ENCODE measurements around the gene AMER3. TPM values are rescaled to one million over a fixed set of nuclear protein-coding genes. Genes with fewer than 3 reads are reported as not detected.

The AMER3 gene
- total and polyA plus RNA-seq, 4 donors: not detected

DNA sequence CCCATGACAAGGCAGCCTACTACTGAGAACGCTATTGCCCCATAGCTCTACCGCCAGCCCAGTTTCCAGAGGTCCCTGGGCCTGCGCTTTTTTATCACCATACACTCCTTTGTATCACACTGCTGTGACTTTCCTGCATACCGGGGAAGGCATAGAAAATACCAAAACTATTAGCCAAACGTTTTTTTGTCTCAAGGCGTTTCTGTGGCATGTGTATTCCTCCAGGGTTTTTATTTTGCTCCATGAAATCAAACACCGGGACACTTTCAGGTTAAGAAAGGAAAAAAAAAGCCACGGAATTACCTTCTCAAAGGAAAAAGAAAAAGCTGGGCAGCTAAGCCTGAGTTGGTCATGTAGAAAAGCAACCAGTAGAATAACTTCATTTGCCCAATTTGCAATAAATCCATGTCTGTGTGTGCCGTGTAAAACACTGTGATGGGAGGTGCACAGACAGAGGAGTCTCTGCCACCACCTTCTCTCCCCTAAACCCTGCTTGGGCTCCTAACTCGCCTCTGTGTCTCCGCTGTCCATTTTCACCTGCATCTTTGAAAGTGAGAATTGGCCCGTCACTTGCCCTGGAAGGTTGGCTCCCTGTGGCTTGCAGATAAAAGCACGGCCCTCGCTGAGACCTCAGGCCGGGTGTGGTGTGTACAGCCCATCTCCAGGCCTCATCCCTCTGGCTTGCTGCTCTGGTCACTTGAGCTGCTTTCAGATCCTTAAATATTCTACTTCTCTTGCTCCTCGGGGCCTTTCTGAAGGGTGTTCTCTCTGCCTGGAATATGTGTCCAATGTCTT is 1.7 kb downstream of the AMER3 start:
- Histone ChIP-seq H3K9ac (ENCODE audit: low read depth in 1 of 2, low read length in 2 of 2) (no peak overlapping the region), H3K27ac (ENCODE audit: low read depth in 1 of 2, low read length in 2 of 2) (no peak overlapping the region), H3K9me3 (ENCODE audit: control insufficient read depth in 4 of 4, low read length in 3 of 4) (no peaks in the 10 kb centered on the region), H3K27me3 (ENCODE audit: control insufficient read depth in 4 of 4, insufficient read depth in 4 of 4, low read length in 3 of 4) (peaks cover 0 to 23% (median 6%) of the 10 kb centered on the region in 4 donors), H3K36me3 (ENCODE audit: control insufficient read depth in 4 of 4, insufficient read depth in 3 of 4, low read depth in 1 of 4, low read length in 3 of 4) (no peaks in the 10 kb centered on the region), H3K4me3 (ENCODE audit: low read depth in 1 of 3, low read length in 3 of 3) (no peak overlapping the region), H3K4me1 (ENCODE audit: control insufficient read depth in 4 of 4, insufficient read depth in 4 of 4, low read length in 3 of 4) (peaks cover 0 to 9% (median 4%) of the 10 kb centered on the region in 4 donors)
- WGBS: 31% methylated on average over 16 of the region's 16 CpGs
- no peak for DNase-seq (ENCODE audit: low spot score)
- TF ChIP-seq JUND (IDR thresholded peaks at IDR 0.05) (no peak), RXRA (IDR thresholded peaks at IDR 0.05) (no peak), HNF4A (conservative IDR thresholded peaks at IDR 0.05) (no peak), NR2F2 (IDR thresholded peaks at IDR 0.05) (no peak), GABPA (IDR thresholded peaks at IDR 0.05 in 1 of 2, conservative IDR thresholded peaks at IDR 0.05 in 1 of 2) (no peak), TAF1 (conservative IDR thresholded peaks at IDR 0.05) (no peak)
- TF ChIP-seq, protein P1, sequence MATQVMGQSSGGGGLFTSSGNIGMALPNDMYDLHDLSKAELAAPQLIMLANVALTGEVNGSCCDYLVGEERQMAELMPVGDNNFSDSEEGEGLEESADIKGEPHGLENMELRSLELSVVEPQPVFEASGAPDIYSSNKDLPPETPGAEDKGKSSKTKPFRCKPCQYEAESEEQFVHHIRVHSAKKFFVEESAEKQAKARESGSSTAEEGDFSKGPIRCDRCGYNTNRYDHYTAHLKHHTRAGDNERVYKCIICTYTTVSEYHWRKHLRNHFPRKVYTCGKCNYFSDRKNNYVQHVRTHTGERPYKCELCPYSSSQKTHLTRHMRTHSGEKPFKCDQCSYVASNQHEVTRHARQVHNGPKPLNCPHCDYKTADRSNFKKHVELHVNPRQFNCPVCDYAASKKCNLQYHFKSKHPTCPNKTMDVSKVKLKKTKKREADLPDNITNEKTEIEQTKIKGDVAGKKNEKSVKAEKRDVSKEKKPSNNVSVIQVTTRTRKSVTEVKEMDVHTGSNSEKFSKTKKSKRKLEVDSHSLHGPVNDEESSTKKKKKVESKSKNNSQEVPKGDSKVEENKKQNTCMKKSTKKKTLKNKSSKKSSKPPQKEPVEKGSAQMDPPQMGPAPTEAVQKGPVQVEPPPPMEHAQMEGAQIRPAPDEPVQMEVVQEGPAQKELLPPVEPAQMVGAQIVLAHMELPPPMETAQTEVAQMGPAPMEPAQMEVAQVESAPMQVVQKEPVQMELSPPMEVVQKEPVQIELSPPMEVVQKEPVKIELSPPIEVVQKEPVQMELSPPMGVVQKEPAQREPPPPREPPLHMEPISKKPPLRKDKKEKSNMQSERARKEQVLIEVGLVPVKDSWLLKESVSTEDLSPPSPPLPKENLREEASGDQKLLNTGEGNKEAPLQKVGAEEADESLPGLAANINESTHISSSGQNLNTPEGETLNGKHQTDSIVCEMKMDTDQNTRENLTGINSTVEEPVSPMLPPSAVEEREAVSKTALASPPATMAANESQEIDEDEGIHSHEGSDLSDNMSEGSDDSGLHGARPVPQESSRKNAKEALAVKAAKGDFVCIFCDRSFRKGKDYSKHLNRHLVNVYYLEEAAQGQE (IDR thresholded peaks at IDR 0.05): no peak
- TF ChIP-seq, protein P2, sequence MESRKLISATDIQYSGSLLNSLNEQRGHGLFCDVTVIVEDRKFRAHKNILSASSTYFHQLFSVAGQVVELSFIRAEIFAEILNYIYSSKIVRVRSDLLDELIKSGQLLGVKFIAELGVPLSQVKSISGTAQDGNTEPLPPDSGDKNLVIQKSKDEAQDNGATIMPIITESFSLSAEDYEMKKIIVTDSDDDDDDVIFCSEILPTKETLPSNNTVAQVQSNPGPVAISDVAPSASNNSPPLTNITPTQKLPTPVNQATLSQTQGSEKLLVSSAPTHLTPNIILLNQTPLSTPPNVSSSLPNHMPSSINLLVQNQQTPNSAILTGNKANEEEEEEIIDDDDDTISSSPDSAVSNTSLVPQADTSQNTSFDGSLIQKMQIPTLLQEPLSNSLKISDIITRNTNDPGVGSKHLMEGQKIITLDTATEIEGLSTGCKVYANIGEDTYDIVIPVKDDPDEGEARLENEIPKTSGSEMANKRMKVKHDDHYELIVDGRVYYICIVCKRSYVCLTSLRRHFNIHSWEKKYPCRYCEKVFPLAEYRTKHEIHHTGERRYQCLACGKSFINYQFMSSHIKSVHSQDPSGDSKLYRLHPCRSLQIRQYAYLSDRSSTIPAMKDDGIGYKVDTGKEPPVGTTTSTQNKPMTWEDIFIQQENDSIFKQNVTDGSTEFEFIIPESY (IDR thresholded peaks at IDR 0.05): no peak
- TF ChIP-seq, protein P3, sequence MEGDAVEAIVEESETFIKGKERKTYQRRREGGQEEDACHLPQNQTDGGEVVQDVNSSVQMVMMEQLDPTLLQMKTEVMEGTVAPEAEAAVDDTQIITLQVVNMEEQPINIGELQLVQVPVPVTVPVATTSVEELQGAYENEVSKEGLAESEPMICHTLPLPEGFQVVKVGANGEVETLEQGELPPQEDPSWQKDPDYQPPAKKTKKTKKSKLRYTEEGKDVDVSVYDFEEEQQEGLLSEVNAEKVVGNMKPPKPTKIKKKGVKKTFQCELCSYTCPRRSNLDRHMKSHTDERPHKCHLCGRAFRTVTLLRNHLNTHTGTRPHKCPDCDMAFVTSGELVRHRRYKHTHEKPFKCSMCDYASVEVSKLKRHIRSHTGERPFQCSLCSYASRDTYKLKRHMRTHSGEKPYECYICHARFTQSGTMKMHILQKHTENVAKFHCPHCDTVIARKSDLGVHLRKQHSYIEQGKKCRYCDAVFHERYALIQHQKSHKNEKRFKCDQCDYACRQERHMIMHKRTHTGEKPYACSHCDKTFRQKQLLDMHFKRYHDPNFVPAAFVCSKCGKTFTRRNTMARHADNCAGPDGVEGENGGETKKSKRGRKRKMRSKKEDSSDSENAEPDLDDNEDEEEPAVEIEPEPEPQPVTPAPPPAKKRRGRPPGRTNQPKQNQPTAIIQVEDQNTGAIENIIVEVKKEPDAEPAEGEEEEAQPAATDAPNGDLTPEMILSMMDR (IDR thresholded peaks at IDR 0.05; ENCODE audit: low read depth, low read length, missing input control): no peak

DNA sequence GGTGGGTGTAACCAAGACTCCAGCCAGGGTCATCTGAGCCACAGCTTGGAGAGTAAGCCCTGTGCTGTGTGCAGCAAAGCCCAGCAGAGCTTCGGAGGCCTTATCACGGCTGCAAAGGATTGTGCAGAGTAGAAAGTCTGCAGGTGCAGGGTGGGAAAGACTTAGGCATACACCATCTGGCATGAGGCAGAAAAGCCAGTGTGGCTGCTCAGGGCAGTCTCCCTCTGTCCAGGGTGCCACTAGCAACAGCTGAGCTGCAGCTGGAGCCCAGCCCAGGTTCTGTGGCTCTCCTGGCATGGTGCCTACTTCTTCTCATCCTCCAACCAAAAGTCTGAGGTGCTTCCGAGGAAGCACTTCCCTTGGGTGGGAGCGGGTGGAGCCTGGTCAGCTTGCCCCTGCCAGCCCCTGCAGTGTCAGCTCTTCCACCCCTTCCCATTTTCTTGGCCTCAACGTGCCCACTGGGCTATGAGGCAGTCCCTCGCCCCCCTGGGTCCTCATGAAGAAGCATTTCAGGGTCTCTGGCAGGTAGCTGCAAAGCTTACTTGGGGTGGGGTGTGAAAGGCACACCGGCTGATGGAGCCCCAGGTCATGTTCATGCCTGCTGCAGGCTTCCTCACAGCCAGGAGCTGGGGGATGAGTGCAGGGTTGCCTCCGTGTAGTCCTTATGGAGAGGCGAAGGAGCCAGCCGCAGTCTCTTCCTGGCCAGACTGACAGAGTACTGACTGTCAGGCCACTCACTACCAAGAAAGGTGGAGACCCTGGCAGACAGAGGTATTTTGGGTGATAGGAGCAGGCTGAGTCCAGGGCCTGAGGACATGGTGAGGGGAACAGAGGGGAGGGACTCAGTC is 4.8 kb downstream of the AMER3 start:
- H3K4me3 ChIP-seq (ENCODE audit: low read depth in 1 of 3, low read length in 3 of 3): no peak overlapping the region
- peaks cover 0 to 9% (median 4%) of the 10 kb centered on the region in 4 donors for H3K4me1 ChIP-seq (ENCODE audit: control insufficient read depth in 4 of 4, insufficient read depth in 4 of 4, low read length in 3 of 4)
- no peaks in the 10 kb centered on the region for H3K36me3 ChIP-seq (ENCODE audit: control insufficient read depth in 4 of 4, insufficient read depth in 3 of 4, low read depth in 1 of 4, low read length in 3 of 4)
- peaks cover 0 to 21% (median 4%) of the 10 kb centered on the region in 4 donors for H3K27me3 ChIP-seq (ENCODE audit: control insufficient read depth in 4 of 4, insufficient read depth in 4 of 4, low read length in 3 of 4)
- no peak overlapping the region for H3K9ac ChIP-seq (ENCODE audit: low read depth in 1 of 2, low read length in 2 of 2)
- H3K27ac ChIP-seq (ENCODE audit: low read depth in 1 of 2, low read length in 2 of 2): no peak overlapping the region
- DNase-seq (ENCODE audit: low spot score): no peak
- WGBS: 58% methylated on average over 10 of the region's 10 CpGs
- no peaks in the 10 kb centered on the region for H3K9me3 ChIP-seq (ENCODE audit: control insufficient read depth in 4 of 4, low read length in 3 of 4)
- TF ChIP-seq NR2F2 (IDR thresholded peaks at IDR 0.05): no peak
- no peak for TF ChIP-seq FOXA1 (IDR thresholded peaks at IDR 0.05)
- no peak for TF ChIP-seq TAF1 (conservative IDR thresholded peaks at IDR 0.05)
- TF ChIP-seq GABPA (IDR thresholded peaks at IDR 0.05 in 1 of 2, conservative IDR thresholded peaks at IDR 0.05 in 1 of 2): no peak
- no peak for TF ChIP-seq JUND (IDR thresholded peaks at IDR 0.05)
- TF ChIP-seq YY1 (IDR thresholded peaks at IDR 0.05): no peak
- TF ChIP-seq, protein P1 (IDR thresholded peaks at IDR 0.05): no peak
- TF ChIP-seq, protein P2 (IDR thresholded peaks at IDR 0.05): no peak
- TF ChIP-seq, protein P4, sequence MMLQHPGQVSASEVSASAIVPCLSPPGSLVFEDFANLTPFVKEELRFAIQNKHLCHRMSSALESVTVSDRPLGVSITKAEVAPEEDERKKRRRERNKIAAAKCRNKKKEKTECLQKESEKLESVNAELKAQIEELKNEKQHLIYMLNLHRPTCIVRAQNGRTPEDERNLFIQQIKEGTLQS (IDR thresholded peaks at IDR 0.05): no peak
- no peak for TF ChIP-seq RXRA (IDR thresholded peaks at IDR 0.05)
- no peak for TF ChIP-seq HNF4A (conservative IDR thresholded peaks at IDR 0.05)
- TF ChIP-seq HNF4G (IDR thresholded peaks at IDR 0.05): no peak

All from liver (tissue), 9 donors.